ENCODE data around the gene ZC3H18. TPM values are rescaled to one million over a fixed set of nuclear protein-coding genes. Genes with fewer than 3 reads are reported as not detected.

Gene ZC3H18
- total and polyA plus RNA-seq, 9 donors: 9.2 to 34.8 (median 31.4) TPM

GRCh38 chr16:88531931-88532433 lies 38.2 kb upstream of the ZC3H18 start:
- Histone ChIP-seq H3K4me3 (ENCODE audit: low read length) (no peak overlapping the region), H3K27me3 (ENCODE audit: control insufficient read depth, insufficient read depth, low read length) (no peaks in the 10 kb centered on the region), H3K27ac (ENCODE audit: low read length) (no peak overlapping the region), H3K9me3 (replicated peaks; ENCODE audit: control insufficient read depth, low read depth, low read length) (no peaks in the 10 kb centered on the region), H3K4me1 (ENCODE audit: control insufficient read depth, insufficient read depth, low read length) (peaks cover 34% of the 10 kb centered on the region), H3K36me3 (ENCODE audit: control insufficient read depth, insufficient read depth, low read length) (peaks cover 28% of the 10 kb centered on the region)
- 88% methylated on average over 30 of the region's 34 CpGs for WGBS (ENCODE audit: insufficient coverage)
- no peak for DNase-seq

DNA sequence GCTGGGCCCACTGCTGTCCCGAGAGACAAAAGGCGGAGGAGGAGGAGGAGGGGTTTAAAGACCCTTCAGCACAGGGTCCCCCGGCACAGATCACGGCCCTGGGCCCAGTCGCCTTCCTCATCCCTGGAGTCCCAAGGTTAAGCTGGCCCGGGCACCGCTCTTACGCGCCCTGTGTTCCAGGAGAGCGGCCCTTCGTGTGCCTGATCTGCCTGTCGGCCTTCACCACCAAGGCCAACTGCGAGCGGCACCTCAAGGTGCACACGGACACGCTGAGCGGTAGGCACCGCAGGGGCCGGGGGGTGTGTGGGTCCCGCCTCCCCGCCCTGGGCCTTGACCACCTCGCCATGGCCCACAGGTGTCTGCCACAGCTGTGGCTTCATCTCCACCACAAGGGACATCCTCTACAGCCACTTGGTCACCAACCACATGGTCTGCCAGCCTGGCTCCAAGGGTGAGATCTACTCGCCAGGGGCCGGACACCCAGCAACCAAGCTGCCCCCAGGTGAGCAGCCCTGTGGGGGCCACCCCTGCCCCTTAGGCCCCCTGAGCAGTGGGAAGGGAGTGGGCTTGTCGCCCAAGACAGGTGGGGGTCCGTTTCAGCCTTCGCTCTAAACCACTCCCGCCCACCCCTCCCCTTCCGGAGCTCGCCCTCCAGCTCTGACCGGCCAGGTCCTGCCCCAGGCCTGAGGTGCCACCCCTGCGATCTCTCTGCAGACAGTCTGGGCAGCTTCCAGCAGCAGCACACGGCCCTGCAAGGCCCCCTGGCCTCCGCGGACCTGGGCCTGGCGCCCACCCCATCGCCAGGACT lies 37.6 kb upstream of the ZC3H18 start:
- 62% methylated on average over 35 of the region's 37 CpGs for WGBS (ENCODE audit: insufficient coverage)
- Histone ChIP-seq H3K36me3 (ENCODE audit: control insufficient read depth, insufficient read depth, low read length) (peaks cover 28% of the 10 kb centered on the region), H3K4me1 (ENCODE audit: control insufficient read depth, insufficient read depth, low read length) (peaks cover 30% of the 10 kb centered on the region), H3K9me3 (replicated peaks; ENCODE audit: control insufficient read depth, low read depth, low read length) (no peaks in the 10 kb centered on the region), H3K27ac (ENCODE audit: low read length) (no peak overlapping the region), H3K4me3 (ENCODE audit: low read length) (peak overlapping the region; percentile 36), H3K27me3 (ENCODE audit: control insufficient read depth, insufficient read depth, low read length) (no peaks in the 10 kb centered on the region)
- DNase-seq: no peak

DNA sequence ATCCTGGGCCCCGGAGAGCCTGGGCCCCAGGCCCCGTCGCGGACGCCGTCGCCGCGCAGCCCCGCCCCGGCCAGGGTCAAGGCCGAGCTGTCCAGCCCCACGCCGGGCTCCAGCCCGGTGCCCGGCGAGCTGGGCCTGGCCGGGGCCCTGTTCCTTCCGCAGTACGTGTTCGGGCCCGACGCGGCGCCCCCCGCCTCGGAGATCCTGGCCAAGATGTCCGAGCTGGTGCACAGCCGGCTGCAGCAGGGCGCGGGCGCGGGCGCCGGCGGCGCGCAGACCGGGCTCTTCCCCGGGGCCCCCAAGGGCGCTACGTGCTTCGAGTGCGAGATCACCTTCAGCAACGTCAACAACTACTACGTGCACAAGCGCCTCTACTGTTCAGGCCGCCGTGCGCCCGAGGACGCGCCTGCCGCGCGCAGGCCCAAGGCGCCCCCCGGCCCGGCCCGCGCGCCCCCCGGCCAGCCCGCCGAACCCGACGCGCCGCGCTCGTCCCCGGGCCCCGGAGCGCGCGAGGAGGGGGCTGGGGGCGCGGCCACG lies 36.8 kb upstream of the ZC3H18 start:
- Histone ChIP-seq H3K4me1 (ENCODE audit: control insufficient read depth, insufficient read depth, low read length) (peaks cover 26% of the 10 kb centered on the region), H3K9me3 (replicated peaks; ENCODE audit: control insufficient read depth, low read depth, low read length) (no peaks in the 10 kb centered on the region), H3K27me3 (ENCODE audit: control insufficient read depth, insufficient read depth, low read length) (peaks cover 5% of the 10 kb centered on the region), H3K4me3 (ENCODE audit: low read length) (peak overlapping the region; percentile 36), H3K27ac (ENCODE audit: low read length) (no peak overlapping the region), H3K36me3 (ENCODE audit: control insufficient read depth, insufficient read depth, low read length) (peaks cover 28% of the 10 kb centered on the region)
- WGBS (ENCODE audit: insufficient coverage): 6% methylated on average over 79 of the region's 79 CpGs
- DNase-seq: peak; percentile 69

DNA sequence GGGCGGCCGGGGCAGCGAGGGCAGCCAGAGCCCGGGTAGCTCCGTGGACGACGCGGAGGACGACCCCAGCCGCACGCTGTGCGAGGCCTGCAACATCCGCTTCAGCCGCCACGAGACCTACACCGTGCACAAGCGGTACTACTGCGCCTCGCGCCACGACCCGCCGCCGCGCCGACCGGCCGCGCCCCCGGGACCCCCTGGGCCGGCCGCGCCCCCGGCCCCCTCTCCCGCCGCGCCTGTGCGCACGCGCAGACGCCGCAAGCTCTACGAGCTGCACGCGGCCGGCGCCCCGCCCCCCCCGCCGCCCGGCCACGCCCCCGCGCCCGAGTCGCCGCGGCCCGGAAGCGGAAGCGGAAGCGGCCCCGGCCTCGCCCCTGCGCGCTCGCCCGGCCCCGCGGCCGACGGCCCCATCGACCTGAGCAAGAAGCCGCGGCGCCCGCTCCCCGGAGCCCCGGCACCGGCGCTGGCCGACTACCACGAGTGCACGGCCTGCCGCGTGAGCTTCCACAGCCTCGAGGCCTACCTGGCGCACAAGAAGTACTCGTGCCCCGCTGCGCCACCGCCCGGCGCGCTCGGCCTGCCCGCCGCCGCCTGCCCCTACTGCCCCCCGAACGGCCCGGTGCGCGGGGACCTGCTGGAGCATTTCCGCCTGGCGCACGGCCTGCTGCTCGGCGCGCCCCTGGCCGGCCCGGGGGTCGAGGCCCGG lies 36.1 kb upstream of the ZC3H18 start:
- peak overlapping the region; percentile 43 for H3K4me3 ChIP-seq (ENCODE audit: low read length)
- peaks cover 23% of the 10 kb centered on the region for H3K36me3 ChIP-seq (ENCODE audit: control insufficient read depth, insufficient read depth, low read length)
- under 1% methylated on average over 114 of the region's 114 CpGs for WGBS (ENCODE audit: insufficient coverage)
- peaks cover 26% of the 10 kb centered on the region for H3K4me1 ChIP-seq (ENCODE audit: control insufficient read depth, insufficient read depth, low read length)
- no peaks in the 10 kb centered on the region for H3K9me3 ChIP-seq (replicated peaks; ENCODE audit: control insufficient read depth, low read depth, low read length)
- H3K27ac ChIP-seq (ENCODE audit: low read length): no peak overlapping the region
- DNase-seq: peak; percentile 89
- H3K27me3 ChIP-seq (ENCODE audit: control insufficient read depth, insufficient read depth, low read length): peaks cover 11% of the 10 kb centered on the region

GRCh38 chr16:88534638-88535190 lies 35.5 kb upstream of the ZC3H18 start:
- peaks cover 18% of the 10 kb centered on the region for H3K36me3 ChIP-seq (ENCODE audit: control insufficient read depth, insufficient read depth, low read length)
- H3K4me3 ChIP-seq (ENCODE audit: low read length): peak overlapping the region; percentile 26
- H3K27me3 ChIP-seq (ENCODE audit: control insufficient read depth, insufficient read depth, low read length): peaks cover 18% of the 10 kb centered on the region
- WGBS (ENCODE audit: insufficient coverage): 12% methylated on average over 44 of the region's 65 CpGs
- no peak for DNase-seq
- peaks cover 26% of the 10 kb centered on the region for H3K4me1 ChIP-seq (ENCODE audit: control insufficient read depth, insufficient read depth, low read length)
- H3K9me3 ChIP-seq (replicated peaks; ENCODE audit: control insufficient read depth, low read depth, low read length): no peaks in the 10 kb centered on the region
- no peak overlapping the region for H3K27ac ChIP-seq (ENCODE audit: low read length)

- peaks cover 24% of the 10 kb centered on the region for H3K27me3 ChIP-seq (ENCODE audit: control insufficient read depth, insufficient read depth, low read length)
- no peak overlapping the region for H3K27ac ChIP-seq (ENCODE audit: low read length)
- no peak for DNase-seq
- WGBS (ENCODE audit: insufficient coverage): 73% methylated on average over 17 of the region's 22 CpGs
- peak overlapping the region; percentile 8 for H3K4me3 ChIP-seq (ENCODE audit: low read length)
- H3K4me1 ChIP-seq (ENCODE audit: control insufficient read depth, insufficient read depth, low read length): peaks cover 26% of the 10 kb centered on the region
- H3K36me3 ChIP-seq (ENCODE audit: control insufficient read depth, insufficient read depth, low read length): peaks cover 12% of the 10 kb centered on the region
- no peaks in the 10 kb centered on the region for H3K9me3 ChIP-seq (replicated peaks; ENCODE audit: control insufficient read depth, low read depth, low read length)
Measured at GRCh38 chr16:88535191-88535856, 34.9 kb upstream of the ZC3H18 start.

GRCh38 chr16:88535857-88536222 lies 34.4 kb upstream of the ZC3H18 start:
- Histone ChIP-seq H3K27ac (ENCODE audit: low read length) (no peak overlapping the region), H3K4me3 (ENCODE audit: low read length) (no peak overlapping the region), H3K27me3 (ENCODE audit: control insufficient read depth, insufficient read depth, low read length) (peaks cover 28% of the 10 kb centered on the region), H3K9me3 (replicated peaks; ENCODE audit: control insufficient read depth, low read depth, low read length) (no peaks in the 10 kb centered on the region), H3K4me1 (ENCODE audit: control insufficient read depth, insufficient read depth, low read length) (peaks cover 26% of the 10 kb centered on the region), H3K36me3 (ENCODE audit: control insufficient read depth, insufficient read depth, low read length) (peaks cover 8% of the 10 kb centered on the region)
- WGBS (ENCODE audit: insufficient coverage): 80% methylated on average over 7 of the region's 9 CpGs
- no peak for DNase-seq

- no peak overlapping the region for H3K27ac ChIP-seq (ENCODE audit: low read length)
- no peaks in the 10 kb centered on the region for H3K9me3 ChIP-seq (replicated peaks; ENCODE audit: control insufficient read depth, low read depth, low read length)
- no peak for DNase-seq
- 86% methylated on average over 7 of the region's 11 CpGs for WGBS (ENCODE audit: insufficient coverage)
- peaks cover 5% of the 10 kb centered on the region for H3K36me3 ChIP-seq (ENCODE audit: control insufficient read depth, insufficient read depth, low read length)
- peaks cover 24% of the 10 kb centered on the region for H3K4me1 ChIP-seq (ENCODE audit: control insufficient read depth, insufficient read depth, low read length)
- no peak overlapping the region for H3K4me3 ChIP-seq (ENCODE audit: low read length)
- H3K27me3 ChIP-seq (ENCODE audit: control insufficient read depth, insufficient read depth, low read length): peaks cover 31% of the 10 kb centered on the region
Measured at GRCh38 chr16:88536510-88536909, 33.7 kb upstream of the ZC3H18 start.

DNA sequence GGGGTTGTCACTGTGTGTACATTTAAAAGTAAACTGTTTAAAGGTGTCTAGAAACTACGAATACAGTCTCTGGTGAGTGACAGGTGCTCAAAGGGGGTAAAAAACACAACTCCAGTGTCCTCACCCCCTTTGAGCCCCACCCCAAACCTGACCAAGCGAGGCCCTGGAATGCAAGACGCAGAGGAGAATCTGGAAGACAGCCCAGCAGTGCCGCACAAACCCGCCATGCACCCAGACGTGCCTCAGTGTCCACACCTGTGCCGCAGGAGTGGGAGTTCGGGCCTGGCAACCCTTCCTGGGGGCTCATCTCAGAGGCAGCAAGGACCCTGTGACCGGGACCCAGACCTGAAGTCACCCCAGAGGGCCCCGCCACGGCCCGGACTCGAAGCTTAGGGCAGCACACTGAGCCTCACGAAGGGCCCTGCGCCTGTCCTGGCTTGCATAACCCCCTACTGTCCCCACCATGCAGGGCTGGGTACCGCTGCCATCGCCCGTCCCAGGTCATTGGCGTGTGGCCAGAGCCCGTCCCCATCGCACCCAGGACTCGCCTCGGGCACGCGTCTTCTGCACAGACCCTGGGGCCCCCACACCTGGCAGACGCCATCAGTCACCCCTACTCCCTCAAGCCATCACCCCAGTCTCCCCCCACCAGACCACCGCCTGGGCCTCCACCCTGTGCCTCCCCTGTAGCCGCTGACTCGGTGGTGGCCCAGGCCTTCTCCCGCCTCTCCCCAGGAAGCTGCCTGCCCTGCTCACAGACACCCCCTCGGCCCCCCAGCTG lies 33.0 kb upstream of the ZC3H18 start:
- H3K4me1 ChIP-seq (ENCODE audit: control insufficient read depth, insufficient read depth, low read length): peaks cover 18% of the 10 kb centered on the region
- peaks cover 32% of the 10 kb centered on the region for H3K27me3 ChIP-seq (ENCODE audit: control insufficient read depth, insufficient read depth, low read length)
- no peak overlapping the region for H3K4me3 ChIP-seq (ENCODE audit: low read length)
- DNase-seq: no peak
- peaks cover 5% of the 10 kb centered on the region for H3K36me3 ChIP-seq (ENCODE audit: control insufficient read depth, insufficient read depth, low read length)
- WGBS (ENCODE audit: insufficient coverage): 76% methylated on average over 27 of the region's 31 CpGs
- no peak overlapping the region for H3K27ac ChIP-seq (ENCODE audit: low read length)
- peaks cover 3% of the 10 kb centered on the region for H3K9me3 ChIP-seq (replicated peaks; ENCODE audit: control insufficient read depth, low read depth, low read length)

All from muscle of leg (tissue), 11 donors.